ENCODE results near the gene TLR4. TPM values are rescaled to one million over a fixed set of nuclear protein-coding genes. Genes with fewer than 3 reads are reported as not detected.

The TLR4 gene
- not detected for total RNA-seq

GRCh38 chr9:117704024-117704575, at the start of gene TLR4:
TSS of gene TLR4 (plus strand) at chr9:117704403. CDS start at chr9:117704473, 70 bp downstream.
- H3K9me3 Mint-ChIP-seq, result peaks cover 7% of the 10 kb centered on the region

GRCh38 chr9:117656002-117656401, 48.2 kb upstream of the TLR4 start:
- Mint-ChIP-seq H3K27me3 (no peaks in the 10 kb centered on the region), H3K4me3 (no peak overlapping the region), H3K36me3 (no peaks in the 10 kb centered on the region), H3K9me3 (no peaks in the 10 kb centered on the region), H3K4me1 (no peaks in the 10 kb centered on the region), H3K27ac (no peak overlapping the region)
- no peak for DNase-seq

More at GRCh38 chr9:117704024-117704575, at the start of gene TLR4:
- no peak for DNase-seq
- Mint-ChIP-seq H3K36me3 (no peaks in the 10 kb centered on the region), H3K4me3 (no peak within 1 kb of the TSS), H3K27ac (no peak within 1 kb of the TSS), H3K4me1 (no peaks in the 10 kb centered on the region), H3K27me3 (peaks cover 7% of the 10 kb centered on the region)

GRCh38 chr9:117662651-117663050, 41.6 kb upstream of the TLR4 start:
- Mint-ChIP-seq H3K4me3 (no peak overlapping the region), H3K9me3 (peaks cover 3% of the 10 kb centered on the region), H3K4me1 (no peaks in the 10 kb centered on the region), H3K27me3 (no peaks in the 10 kb centered on the region), H3K27ac (no peak overlapping the region), H3K36me3 (no peaks in the 10 kb centered on the region)
- DNase-seq, result no peak

- peaks cover 3% of the 10 kb centered on the region for H3K9me3 Mint-ChIP-seq
- no peaks in the 10 kb centered on the region for H3K27me3 Mint-ChIP-seq
- no peak overlapping the region for H3K4me3 Mint-ChIP-seq
- H3K36me3 Mint-ChIP-seq, result no peaks in the 10 kb centered on the region
- no peak overlapping the region for H3K27ac Mint-ChIP-seq
- no peaks in the 10 kb centered on the region for H3K4me1 Mint-ChIP-seq
- DNase-seq, result no peak
These were observed 39.8 kb upstream of the TLR4 start for GRCh38 chr9:117664419-117664818.

GRCh38 chr9:117665601-117666385, 38.4 kb upstream of the TLR4 start:
- H3K27me3 Mint-ChIP-seq, result no peaks in the 10 kb centered on the region
- no peak overlapping the region for H3K4me3 Mint-ChIP-seq
- H3K36me3 Mint-ChIP-seq, result no peaks in the 10 kb centered on the region
- no peaks in the 10 kb centered on the region for H3K4me1 Mint-ChIP-seq
- peaks cover 3% of the 10 kb centered on the region for H3K9me3 Mint-ChIP-seq
- H3K27ac Mint-ChIP-seq, result no peak overlapping the region
- no peak for DNase-seq

- H3K27ac Mint-ChIP-seq, result no peak overlapping the region
- peaks cover 8% of the 10 kb centered on the region for H3K27me3 Mint-ChIP-seq
- DNase-seq, result no peak
- no peak overlapping the region for H3K4me3 Mint-ChIP-seq
- H3K36me3 Mint-ChIP-seq, result no peaks in the 10 kb centered on the region
- H3K4me1 Mint-ChIP-seq, result no peaks in the 10 kb centered on the region
- H3K9me3 Mint-ChIP-seq, result peaks cover 1% of the 10 kb centered on the region
These were observed 32.7 kb upstream of the TLR4 start for GRCh38 chr9:117671468-117671867.

GRCh38 chr9:117672369-117672768, 31.8 kb upstream of the TLR4 start:
- Mint-ChIP-seq H3K27me3 (peaks cover 8% of the 10 kb centered on the region), H3K27ac (no peak overlapping the region), H3K9me3 (no peaks in the 10 kb centered on the region), H3K4me3 (no peak overlapping the region), H3K4me1 (no peaks in the 10 kb centered on the region), H3K36me3 (no peaks in the 10 kb centered on the region)
- no peak for DNase-seq

- H3K9me3 Mint-ChIP-seq, result no peaks in the 10 kb centered on the region
- peaks cover 4% of the 10 kb centered on the region for H3K27me3 Mint-ChIP-seq
- H3K36me3 Mint-ChIP-seq, result no peaks in the 10 kb centered on the region
- no peak overlapping the region for H3K27ac Mint-ChIP-seq
- H3K4me1 Mint-ChIP-seq, result no peaks in the 10 kb centered on the region
- no peak for DNase-seq
- no peak overlapping the region for H3K4me3 Mint-ChIP-seq
These were observed 26.6 kb upstream of the TLR4 start for GRCh38 chr9:117677572-117677971.

- H3K27me3 Mint-ChIP-seq, result no peaks in the 10 kb centered on the region
- no peaks in the 10 kb centered on the region for H3K36me3 Mint-ChIP-seq
- no peaks in the 10 kb centered on the region for H3K9me3 Mint-ChIP-seq
- H3K27ac Mint-ChIP-seq, result no peak overlapping the region
- no peak overlapping the region for H3K4me3 Mint-ChIP-seq
- no peak for DNase-seq
- H3K4me1 Mint-ChIP-seq, result no peaks in the 10 kb centered on the region
These were observed 25.3 kb upstream of the TLR4 start for GRCh38 chr9:117678871-117679270.

GRCh38 chr9:117679416-117679815, 24.8 kb upstream of the TLR4 start:
- Mint-ChIP-seq H3K4me3 (no peak overlapping the region), H3K36me3 (no peaks in the 10 kb centered on the region), H3K27ac (no peak overlapping the region), H3K9me3 (no peaks in the 10 kb centered on the region), H3K27me3 (no peaks in the 10 kb centered on the region), H3K4me1 (no peaks in the 10 kb centered on the region)
- DNase-seq, result no peak

- DNase-seq, result no peak
- Mint-ChIP-seq H3K27me3 (peaks cover 7% of the 10 kb centered on the region), H3K4me3 (no peak overlapping the region), H3K36me3 (no peaks in the 10 kb centered on the region), H3K9me3 (peaks cover 5% of the 10 kb centered on the region), H3K27ac (no peak overlapping the region), H3K4me1 (no peaks in the 10 kb centered on the region)
These were observed 22.3 kb upstream of the TLR4 start for GRCh38 chr9:117681888-117682287.

- H3K9me3 Mint-ChIP-seq, result peaks cover 6% of the 10 kb centered on the region
- DNase-seq, result no peak
- H3K4me1 Mint-ChIP-seq, result no peaks in the 10 kb centered on the region
- H3K27ac Mint-ChIP-seq, result no peak overlapping the region
- no peak overlapping the region for H3K4me3 Mint-ChIP-seq
- H3K36me3 Mint-ChIP-seq, result no peaks in the 10 kb centered on the region
- peaks cover 16% of the 10 kb centered on the region for H3K27me3 Mint-ChIP-seq
These were observed 21.1 kb upstream of the TLR4 start for GRCh38 chr9:117682955-117683710.

- Mint-ChIP-seq H3K4me1 (no peaks in the 10 kb centered on the region), H3K27me3 (peaks cover 19% of the 10 kb centered on the region), H3K4me3 (no peak overlapping the region), H3K9me3 (peaks cover 11% of the 10 kb centered on the region), H3K27ac (no peak overlapping the region), H3K36me3 (no peaks in the 10 kb centered on the region)
- no peak for DNase-seq
These were observed 16.7 kb upstream of the TLR4 start for GRCh38 chr9:117687532-117687931.

GRCh38 chr9:117691367-117691766, 12.8 kb upstream of the TLR4 start:
- no peak overlapping the region for H3K27ac Mint-ChIP-seq
- H3K4me3 Mint-ChIP-seq, result no peak overlapping the region
- peaks cover 17% of the 10 kb centered on the region for H3K27me3 Mint-ChIP-seq
- peaks cover 11% of the 10 kb centered on the region for H3K9me3 Mint-ChIP-seq
- no peak for DNase-seq
- H3K36me3 Mint-ChIP-seq, result no peaks in the 10 kb centered on the region
- no peaks in the 10 kb centered on the region for H3K4me1 Mint-ChIP-seq

- no peak overlapping the region for H3K27ac Mint-ChIP-seq
- H3K4me1 Mint-ChIP-seq, result no peaks in the 10 kb centered on the region
- no peaks in the 10 kb centered on the region for H3K27me3 Mint-ChIP-seq
- no peak overlapping the region for H3K4me3 Mint-ChIP-seq
- peaks cover 3% of the 10 kb centered on the region for H3K9me3 Mint-ChIP-seq
- H3K36me3 Mint-ChIP-seq, result no peaks in the 10 kb centered on the region
- DNase-seq, result no peak
These were observed 8.0 kb upstream of the TLR4 start for GRCh38 chr9:117696154-117696553.

All from activated naive CD8-positive, alpha-beta T cell treated with anti-CD3 and anti-CD28 coated beads for 36 hours (primary cell).